Nephron progenitor cell (in vitro differentiated cells): ENCODE results near the gene BAZ2B.
A peak's percentile ranks its signal among the peaks of the same experiment; 100 is the strongest.

ENCODE experiments used
- DNase-seq: peaks from one replicate; pipeline ENCODE4 v3.0.0; 2021
- H3K27ac Mint-ChIP-seq: 2 replicates; pipeline ENCODE4 v1.8.0; 2021; ENCODE audit warnings: mild to moderate bottlenecking, moderate library complexity, mixed read lengths
- H3K27me3 Mint-ChIP-seq: 2 replicates; pipeline ENCODE4 v1.8.0; 2021; ENCODE audit warnings: mild to moderate bottlenecking, low read depth, mixed read lengths; ENCODE audit not compliant: poor library complexity
- H3K36me3 Mint-ChIP-seq: 2 replicates; pipeline ENCODE4 v1.8.0; 2021; ENCODE audit warnings: low read depth, mixed read lengths
- H3K4me1 Mint-ChIP-seq: 2 replicates; pipeline ENCODE4 v1.8.0; 2021; ENCODE audit warnings: mixed read lengths
- H3K4me3 Mint-ChIP-seq: 2 replicates; pipeline ENCODE4 v1.8.0; 2021; ENCODE audit warnings: mild to moderate bottlenecking, moderate library complexity, mixed read lengths
- H3K9me3 Mint-ChIP-seq: 2 replicates; pipeline ENCODE4 v1.8.0; 2021; ENCODE audit warnings: mild to moderate bottlenecking, moderate library complexity, mixed read lengths
- CTCF ChIP-seq: fragments of 200-600 bp; sonication (generic); IDR thresholded peaks from 2 replicates; pipeline ENCODE4 v1.5.0; 2021; ENCODE audit warnings: antibody characterized with exemption

Gene BAZ2B

GRCh38 chr2:159622966-159623365 is 6.6 kb upstream of the BAZ2B start:
- no peak for TF ChIP-seq CTCF
- DNase-seq: no peak
- Mint-ChIP-seq H3K27ac (no peak overlapping the region), H3K4me3 (no peak overlapping the region), H3K36me3 (peaks cover 21% of the 10 kb centered on the region), H3K4me1 (peaks cover 10% of the 10 kb centered on the region), H3K27me3 (peaks cover 6% of the 10 kb centered on the region), H3K9me3 (peaks cover 31% of the 10 kb centered on the region)

DNA sequence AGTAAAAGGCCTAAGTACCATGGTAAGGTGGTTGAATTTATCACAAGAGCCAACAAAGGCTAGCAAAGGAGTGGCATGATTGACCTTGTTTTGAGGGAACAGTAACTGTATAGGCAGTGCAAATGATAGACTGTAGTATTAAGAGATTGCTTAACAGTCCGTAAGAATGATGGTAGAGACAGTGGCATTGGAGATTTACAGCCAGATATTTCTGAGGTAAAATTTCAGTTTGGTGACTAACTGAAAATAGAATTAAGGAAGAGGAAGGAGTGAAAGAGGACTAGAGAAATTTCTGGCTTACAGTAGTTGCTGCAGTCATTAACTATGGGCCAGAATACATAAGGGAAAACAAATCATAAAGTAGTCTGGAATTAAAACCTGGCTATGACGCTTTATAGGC is 4.4 kb upstream of the BAZ2B start:
- peaks cover 21% of the 10 kb centered on the region for H3K4me1 Mint-ChIP-seq

DNA sequence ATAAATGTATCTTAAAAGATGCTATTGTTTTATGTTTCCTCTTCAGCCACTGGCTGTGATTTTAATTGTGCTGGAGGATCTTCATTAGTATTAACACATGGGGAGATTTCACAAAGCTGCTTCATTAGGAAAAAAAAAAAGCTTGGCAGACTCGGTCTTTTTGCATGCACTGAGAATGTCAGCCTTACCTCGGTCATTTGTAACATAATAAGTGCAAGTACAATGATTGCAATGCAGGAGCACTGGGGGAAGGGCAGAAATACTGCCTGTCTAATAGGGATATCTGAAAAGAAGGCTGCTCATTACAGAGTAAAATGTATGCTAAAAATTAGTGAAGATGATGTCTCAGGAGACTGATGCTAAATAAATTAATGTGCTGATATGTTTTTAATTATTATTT is 1.3 kb upstream of the BAZ2B start:
- Mint-ChIP-seq H3K36me3 (no peaks in the 10 kb centered on the region), H3K27me3 (peaks cover 3% of the 10 kb centered on the region), H3K9me3 (no peaks in the 10 kb centered on the region), H3K27ac (peak overlapping the region; percentile 100), H3K4me1 (peaks cover 34% of the 10 kb centered on the region), H3K4me3 (peak overlapping the region; percentile 96)
- TF ChIP-seq CTCF: no peak
- no peak for DNase-seq

More for the DNA sequence above, 4.4 kb upstream of the BAZ2B start:
- no peak for TF ChIP-seq CTCF
- H3K36me3 Mint-ChIP-seq: peaks cover 6% of the 10 kb centered on the region
- DNase-seq: no peak
- peaks cover 5% of the 10 kb centered on the region for H3K27me3 Mint-ChIP-seq
- peak overlapping the region; percentile 38 for H3K27ac Mint-ChIP-seq
- H3K9me3 Mint-ChIP-seq: peaks cover 9% of the 10 kb centered on the region
- no peak overlapping the region for H3K4me3 Mint-ChIP-seq

- no peak for TF ChIP-seq CTCF
- H3K9me3 Mint-ChIP-seq: no peaks in the 10 kb centered on the region
Observed at GRCh38 chr2:159617100-159617499, 752 bp upstream of the BAZ2B start.

GRCh38 chr2:159615367-159616285 is 722 bp downstream of the BAZ2B start:
- H3K27me3 Mint-ChIP-seq: peaks cover 3% of the 10 kb centered on the region
- no peaks in the 10 kb centered on the region for H3K36me3 Mint-ChIP-seq
- peak; percentile 77 for DNase-seq
- H3K4me3 Mint-ChIP-seq: peak overlapping the region; percentile 96
- no peaks in the 10 kb centered on the region for H3K9me3 Mint-ChIP-seq
- TF ChIP-seq CTCF: no peak
- H3K27ac Mint-ChIP-seq: peak overlapping the region; percentile 100
- H3K4me1 Mint-ChIP-seq: peaks cover 51% of the 10 kb centered on the region

More at GRCh38 chr2:159617100-159617499, 752 bp upstream of the BAZ2B start:
- peaks cover 40% of the 10 kb centered on the region for H3K4me1 Mint-ChIP-seq
- DNase-seq: no peak
- peak overlapping the region; percentile 100 for H3K27ac Mint-ChIP-seq
- peaks cover 3% of the 10 kb centered on the region for H3K27me3 Mint-ChIP-seq
- peak overlapping the region; percentile 96 for H3K4me3 Mint-ChIP-seq
- H3K36me3 Mint-ChIP-seq: no peaks in the 10 kb centered on the region
